DND-41 (cell line): ENCODE results near the gene IQSEC2.

ENCODE experiments used
- ATAC-seq: fragments of 200-7000 bp; cut with Tn5 transposase; 3 replicates; pipeline ENCODE4 v1.9.1; 2021; ENCODE audit warnings: low read depth; ENCODE audit not compliant: insufficient read depth
- DNase-seq: peaks from one replicate; pipeline ENCODE4 v3.0.0-alpha.2; 2020
- H2AFZ ChIP-seq: 2 replicates; pipeline ENCODE4 v1.6.0; 2012; ENCODE audit warnings: low read depth, low read length
- H3K27ac ChIP-seq: 2 replicates; pipeline ENCODE4 v1.5.1; 2012; ENCODE audit warnings: low read length, inconsistent platforms
- H3K27me3 ChIP-seq: fragments of 200-600 bp; sonication (generic); 2 replicates; pipeline ENCODE4 v1.6.0; 2012; ENCODE audit warnings: low read length, mild to moderate bottlenecking, inconsistent platforms; ENCODE audit not compliant: insufficient read depth, poor library complexity
- H3K36me3 ChIP-seq: 2 replicates; pipeline ENCODE4 v1.5.1; 2012; ENCODE audit warnings: low read length, inconsistent platforms; ENCODE audit not compliant: insufficient read depth
- H3K4me1 ChIP-seq: 2 replicates; pipeline ENCODE4 v1.5.1; 2012; ENCODE audit warnings: mild to moderate bottlenecking, low read length; ENCODE audit not compliant: insufficient read depth
- H3K4me2 ChIP-seq: 2 replicates; pipeline ENCODE4 v1.6.0; 2012; ENCODE audit warnings: mild to moderate bottlenecking, moderate library complexity, low read length, inconsistent platforms; ENCODE audit not compliant: insufficient read depth
- H3K4me3 ChIP-seq, 2 experiments: fragments of 200-600 bp in 1 of 2; shearing (Covaris generic) in 1 of 2; 2 replicates each; pipeline ENCODE4 v1.5.1; 2012 to 2016; ENCODE audit warnings: inconsistent platforms in 2 of 2, low read length in 2 of 2, mild to moderate bottlenecking in 2 of 2, low read depth in 1 of 2, moderate library complexity in 1 of 2
- H3K79me2 ChIP-seq: 2 replicates; pipeline ENCODE4 v1.6.0; 2012; ENCODE audit warnings: low read length, inconsistent platforms; ENCODE audit not compliant: insufficient read depth
- H3K9ac ChIP-seq: 2 replicates; pipeline ENCODE4 v1.6.0; 2012; ENCODE audit warnings: low read depth, mild to moderate bottlenecking, inconsistent platforms, low read length, moderate library complexity
- H3K9me3 ChIP-seq: 2 replicates; pipeline ENCODE4 v1.5.1; 2012; ENCODE audit warnings: low read length, moderate library complexity, mild to moderate bottlenecking, inconsistent platforms; ENCODE audit not compliant: insufficient read depth, severe bottlenecking
- H4K20me1 ChIP-seq: 2 replicates; pipeline ENCODE4 v1.6.0; 2012; ENCODE audit warnings: low read length; ENCODE audit not compliant: insufficient read depth
- CTCF ChIP-seq: IDR thresholded peaks from 2 replicates; pipeline ENCODE4 v1.5.1; 2012; ENCODE audit warnings: borderline replicate concordance, low read length, moderate library complexity, mild to moderate bottlenecking; ENCODE audit not compliant: poor library complexity, severe bottlenecking; ENCODE audit errors: extremely low read depth
- EZH2 ChIP-seq: IDR thresholded peaks from 3 replicates; pipeline ENCODE4 v1.6.1; 2012; ENCODE audit warnings: borderline replicate concordance, low read depth, mild to moderate bottlenecking, moderate library complexity, low read length, inconsistent platforms; ENCODE audit not compliant: severe bottlenecking

IQSEC2 gene

GRCh38 chrX:53257670-53258423 lies 23.5 kb downstream of the IQSEC2 start:
- ATAC-seq: no peak
- H3K36me3 ChIP-seq: no peaks in the 10 kb centered on the region
- no peak for DNase-seq
- TF ChIP-seq EZH2 (no peak), CTCF (no peak)
- H3K4me2 ChIP-seq: no peak overlapping the region
- no peaks in the 10 kb centered on the region for H3K27me3 ChIP-seq
- H2AFZ ChIP-seq: no peak overlapping the region
- H3K79me2 ChIP-seq: no peaks in the 10 kb centered on the region
- no peak overlapping the region for H3K4me3 ChIP-seq
- H3K4me1 ChIP-seq: no peaks in the 10 kb centered on the region
- no peaks in the 10 kb centered on the region for H4K20me1 ChIP-seq
- no peaks in the 10 kb centered on the region for H3K9me3 ChIP-seq
- no peak overlapping the region for H3K9ac ChIP-seq
- H3K27ac ChIP-seq: no peak overlapping the region

GRCh38 chrX:53257166-53257565 lies 24.2 kb downstream of the IQSEC2 start:
- Histone ChIP-seq H3K9ac (no peak overlapping the region), H3K27ac (no peak overlapping the region), H3K79me2 (no peaks in the 10 kb centered on the region), H3K4me2 (no peak overlapping the region), H3K27me3 (no peaks in the 10 kb centered on the region), H3K9me3 (no peaks in the 10 kb centered on the region), H2AFZ (no peak overlapping the region), H3K4me1 (no peaks in the 10 kb centered on the region), H3K4me3 (no peak overlapping the region), H4K20me1 (no peaks in the 10 kb centered on the region), H3K36me3 (no peaks in the 10 kb centered on the region)
- TF ChIP-seq EZH2: no peak
- no peak for TF ChIP-seq CTCF
- no peak for DNase-seq
- ATAC-seq: no peak

GRCh38 chrX:53256446-53257041 lies 24.8 kb downstream of the IQSEC2 start:
- Histone ChIP-seq H4K20me1 (no peaks in the 10 kb centered on the region), H3K4me1 (no peaks in the 10 kb centered on the region), H3K4me2 (no peak overlapping the region), H3K27ac (no peak overlapping the region), H2AFZ (no peak overlapping the region), H3K9me3 (no peaks in the 10 kb centered on the region), H3K79me2 (no peaks in the 10 kb centered on the region), H3K36me3 (no peaks in the 10 kb centered on the region), H3K9ac (no peak overlapping the region), H3K4me3 (no peak overlapping the region), H3K27me3 (no peaks in the 10 kb centered on the region)
- TF ChIP-seq EZH2: no peak
- TF ChIP-seq CTCF: no peak
- no peak for DNase-seq
- ATAC-seq: no peak
